GM19452 (cell line): ENCODE measurements around the gene CBX8.
"Not testable (repeated sequence)": the region's sequence is repeated elsewhere in the genome, so short reads cannot be mapped to it uniquely, and the experiment has no call there.

ENCODE experiments used
- ATAC-seq: cut with Tn5 transposase; IDR thresholded peaks from one replicate; pipeline ENCODE4 v1.9.1; 2021; ENCODE audit not compliant: unreplicated experiment

The CBX8 gene

GRCh38 chr17:79757140-79757745, 39.6 kb downstream of the CBX8 start:
- no peak for ATAC-seq

- no peak for ATAC-seq
Measured at GRCh38 chr17:79755591-79755990, 41.3 kb downstream of the CBX8 start.

- not testable (repeated sequence) for ATAC-seq
Measured at GRCh38 chr17:79754903-79755302, 42.0 kb downstream of the CBX8 start.

- no peak for ATAC-seq
Measured at GRCh38 chr17:79754370-79754769, 42.5 kb downstream of the CBX8 start.

- no peak for ATAC-seq
Measured at GRCh38 chr17:79752175-79752574, 44.7 kb downstream of the CBX8 start.

- ATAC-seq: no peak
Measured at GRCh38 chr17:79750650-79751545, 46.0 kb downstream of the CBX8 start.

GRCh38 chr17:79749958-79750357, 46.9 kb downstream of the CBX8 start:
- no peak for ATAC-seq

- ATAC-seq: no peak
Measured at GRCh38 chr17:79749156-79749815, 47.6 kb downstream of the CBX8 start.

GRCh38 chr17:79748295-79749099, 48.4 kb downstream of the CBX8 start:
- ATAC-seq: no peak

- ATAC-seq: no peak
Measured at GRCh38 chr17:79747508-79748294, 49.2 kb downstream of the CBX8 start.

GRCh38 chr17:79746889-79747507, 49.9 kb downstream of the CBX8 start:
- ATAC-seq: no peak

GRCh38 chr17:79745641-79746105, 51.2 kb downstream of the CBX8 start:
- ATAC-seq: no peak

- ATAC-seq: no peak
Measured at GRCh38 chr17:79743614-79744013, 53.3 kb downstream of the CBX8 start.

GRCh38 chr17:79742951-79743476, 53.9 kb downstream of the CBX8 start:
- ATAC-seq: no peak

- ATAC-seq: no peak
Measured at GRCh38 chr17:79742589-79742918, 54.3 kb downstream of the CBX8 start.
